Gastrocnemius medialis (tissue), 4 donors: Measurements from ENCODE around the gene FASN.

Source experiments
- CTCF ChIP-seq, 5 experiments: fragments of 450-650 bp in 3 of 5; fragments of 200-600 bp in 2 of 5; sonication (generic) in 2 of 5; IDR thresholded peaks in 4 of 5; conservative IDR thresholded peaks in 1 of 5; 1 replicate in 4 of 5; 2 replicates in 1 of 5; pipeline ENCODE4 v1.5.1; 2016 to 2019; ENCODE audit warnings: antibody characterized with exemption in 5 of 5, mild to moderate bottlenecking in 3 of 5, moderate library complexity in 3 of 5
- POLR2A ChIP-seq, 2 donors: fragments of 450-650 bp; IDR thresholded peaks; one replicate each; pipeline ENCODE4 v1.6.1; 2017; ENCODE audit warnings: antibody characterized with exemption in 2 of 2, mild to moderate bottlenecking in 2 of 2, moderate library complexity in 2 of 2

- TF ChIP-seq CTCF (IDR thresholded peaks at IDR 0.05 in 4 of 5, conservative IDR thresholded peaks at IDR 0.05 in 1 of 5) (no peak), POLR2A (IDR thresholded peaks at IDR 0.05) (no peak)
These were observed 14.3 kb upstream of the FASN start for GRCh38 chr17:82112181-82112913.
